IMR-90 (cell line): Measurements from ENCODE around the gene CAPN10. TPM values are rescaled to one million over a fixed set of nuclear protein-coding genes. Genes with fewer than 3 reads are reported as not detected.

Experiments used
- ATAC-seq: fragments of 200-7000 bp; cut with Tn5 transposase; 2 replicates; pipeline ENCODE4 v1.9.1; 2020; ENCODE audit warnings: low read depth, mild to moderate bottlenecking, moderate library complexity
- BruUV-seq: library from RNA; stranded (reverse); fragments of 400-500 nt; replicated peaks from 2 replicates; lab custom pipeline; 2021; lab: Mats Ljungman, UMichigan
- CTCF ChIA-PET: fragments of 300-600 bp; formaldehyde crosslinking; extraction: SDS; loops from one replicate; lab custom pipeline; 2021; ENCODE audit warnings: antibody characterized with exemption; lab: Yijun Ruan, JAX
- POLR2A ChIA-PET: fragments of 300-600 bp; sonication (Branson Sonifier 250); formaldehyde crosslinking; loops from one replicate; lab custom pipeline; 2022; ENCODE audit warnings: antibody characterized with exemption; ENCODE audit not compliant: unreplicated experiment; lab: Charles Lee
- DNase-seq: peaks from one replicate; pipeline ENCODE4 v3.0.0; 2013
- H2AFZ ChIP-seq: replicated peaks from 2 replicates; pipeline ENCODE3; 2013; ENCODE audit warnings: low read length, mild to moderate bottlenecking; ENCODE audit not compliant: poor library complexity
- H2AK5ac ChIP-seq: 2 replicates; pipeline ENCODE4 v1.6.1; 2013; ENCODE audit warnings: low read depth, low read length, inconsistent platforms
- H2AK9ac ChIP-seq: replicated peaks from 2 replicates; pipeline ENCODE3; 2013; ENCODE audit warnings: mild to moderate bottlenecking, low read depth, low read length, moderate library complexity; ENCODE audit not compliant: poor library complexity
- H2BK120ac ChIP-seq: 2 replicates; pipeline ENCODE4 v1.6.1; 2013; ENCODE audit warnings: low read depth, low read length, inconsistent platforms
- H2BK15ac ChIP-seq: 3 replicates; pipeline ENCODE4 v1.6.1; 2013; ENCODE audit warnings: low read depth, low read length, inconsistent platforms
- H2BK20ac ChIP-seq: 2 replicates; pipeline ENCODE4 v1.6.1; 2013; ENCODE audit warnings: low read depth, mild to moderate bottlenecking, inconsistent platforms, low read length, moderate library complexity
- H2BK5ac ChIP-seq: 2 replicates; pipeline ENCODE4 v1.6.1; 2013; ENCODE audit warnings: mild to moderate bottlenecking, low read depth, low read length, inconsistent platforms; ENCODE audit not compliant: poor library complexity, severe bottlenecking
- H3K14ac ChIP-seq: replicated peaks from 2 replicates; pipeline ENCODE4 v1.6.1; 2013; ENCODE audit warnings: low read depth, low read length, inconsistent platforms
- H3K18ac ChIP-seq: 2 replicates; pipeline ENCODE4 v1.6.1; 2013; ENCODE audit warnings: low read depth, low read length, control low read depth
- H3K23ac ChIP-seq: 2 replicates; pipeline ENCODE4 v1.6.1; 2013; ENCODE audit warnings: low read depth, low read length, inconsistent platforms
- H3K27ac ChIP-seq: 2 replicates; pipeline ENCODE4 v1.5.1; 2013; ENCODE audit warnings: mild to moderate bottlenecking, control low read depth, low read length; ENCODE audit not compliant: insufficient read depth
- H3K27me3 ChIP-seq: 2 replicates; pipeline ENCODE4 v1.6.1; 2013; ENCODE audit warnings: low read length; ENCODE audit not compliant: control insufficient read depth, insufficient read depth
- H3K36me3 ChIP-seq: 2 replicates; pipeline ENCODE4 v1.6.1; 2013; ENCODE audit warnings: low read length, mixed read lengths; ENCODE audit not compliant: control insufficient read depth, insufficient read depth
- H3K4ac ChIP-seq: 2 replicates; pipeline ENCODE4 v1.6.1; 2013; ENCODE audit warnings: low read depth, low read length, inconsistent platforms
- H3K4me1 ChIP-seq: 2 replicates; pipeline ENCODE4 v1.6.1; 2013; ENCODE audit warnings: low read length, mixed read lengths; ENCODE audit not compliant: control insufficient read depth, insufficient read depth
- H3K4me2 ChIP-seq: 2 replicates; pipeline ENCODE4 v1.6.1; 2013; ENCODE audit warnings: low read depth, mild to moderate bottlenecking, control low read depth, low read length, moderate library complexity
- H3K4me3 ChIP-seq: 2 replicates; pipeline ENCODE4 v1.5.1; 2013; ENCODE audit warnings: low read depth, mild to moderate bottlenecking, control low read depth, low read length, moderate library complexity; ENCODE audit not compliant: insufficient read depth
- H3K56ac ChIP-seq: 2 replicates; pipeline ENCODE4 v1.6.1; 2013; ENCODE audit warnings: low read length, inconsistent platforms; ENCODE audit not compliant: insufficient read depth; ENCODE audit errors: extremely low read depth
- H3K79me1 ChIP-seq, 2 experiments: 2 replicates each; pipeline ENCODE4 v1.6.1; 2013; ENCODE audit warnings: low read length in 2 of 2, inconsistent platforms in 1 of 2, low read depth in 1 of 2
- H3K9ac ChIP-seq: 2 replicates; pipeline ENCODE4 v1.6.1; 2013; ENCODE audit warnings: low read depth, low read length, control low read depth
- H3K9me1 ChIP-seq: 2 replicates; pipeline ENCODE4 v1.6.1; 2013; ENCODE audit warnings: low read length, inconsistent platforms; ENCODE audit not compliant: insufficient read depth
- H3K9me3 ChIP-seq: 2 replicates; pipeline ENCODE4 v1.6.1; 2013; ENCODE audit warnings: low read length; ENCODE audit not compliant: control insufficient read depth, insufficient read depth
- H4K20me1 ChIP-seq: 2 replicates; pipeline ENCODE4 v1.6.1; 2013; ENCODE audit warnings: low read length, inconsistent platforms; ENCODE audit not compliant: insufficient read depth
- H4K5ac ChIP-seq: 2 replicates; pipeline ENCODE4 v1.6.1; 2013; ENCODE audit warnings: mild to moderate bottlenecking, low read depth, low read length, control low read depth
- H4K8ac ChIP-seq, 2 experiments: 2 replicates each; pipeline ENCODE4 v1.6.1; 2013; ENCODE audit warnings: low read depth in 2 of 2, low read length in 2 of 2, control low read depth in 1 of 2, inconsistent platforms in 1 of 2
- H4K91ac ChIP-seq: 2 replicates; pipeline ENCODE4 v1.6.1; 2013; ENCODE audit warnings: low read depth, low read length, inconsistent platforms; ENCODE audit not compliant: insufficient read depth
- BHLHE40 ChIP-seq: fragments of 150-350 bp; IDR thresholded peaks from 2 replicates; pipeline ENCODE4 v1.6.1; 2016; ENCODE audit warnings: mild to moderate bottlenecking, low read depth, low read length
- CEBPB ChIP-seq: IDR thresholded peaks from 2 replicates; pipeline ENCODE4 v1.6.1; 2012; ENCODE audit warnings: low read depth, low read length, improper control_type of control experiment
- CHD1 ChIP-seq: IDR thresholded peaks from 2 replicates; pipeline ENCODE4 v1.6.1; 2012; ENCODE audit warnings: low read depth, low read length, improper control_type of control experiment
- FOS ChIP-seq: fragments of 150-350 bp; IDR thresholded peaks from 2 replicates; pipeline ENCODE4 v1.6.1; 2016; ENCODE audit warnings: low read depth, low read length
- MAFK ChIP-seq: IDR thresholded peaks from 2 replicates; pipeline ENCODE4 v1.6.1; 2012; ENCODE audit warnings: low read depth, low read length, improper control_type of control experiment
- MAZ ChIP-seq: IDR thresholded peaks from 2 replicates; pipeline ENCODE4 v1.6.1; 2012; ENCODE audit warnings: low read depth, mild to moderate bottlenecking, low read length, improper control_type of control experiment, moderate library complexity, borderline replicate concordance
- MXI1 ChIP-seq: IDR thresholded peaks from 2 replicates; pipeline ENCODE4 v1.6.1; 2012; ENCODE audit warnings: low read depth, mild to moderate bottlenecking, low read length, moderate library complexity, borderline replicate concordance
- POLR2A ChIP-seq: IDR thresholded peaks from 2 replicates; pipeline ENCODE4 v1.6.1; 2012; ENCODE audit warnings: mild to moderate bottlenecking, low read depth, low read length
- RAD21 ChIP-seq: IDR thresholded peaks from 2 replicates; pipeline ENCODE4 v1.6.1; 2012; ENCODE audit warnings: low read length, improper control_type of control experiment
- RCOR1 ChIP-seq: IDR thresholded peaks from 2 replicates; pipeline ENCODE4 v1.6.1; 2012; ENCODE audit warnings: mild to moderate bottlenecking, low read length, improper control_type of control experiment; ENCODE audit not compliant: insufficient replicate concordance
- RFX5 ChIP-seq: IDR thresholded peaks from 2 replicates; pipeline ENCODE4 v1.8.0; 2012; ENCODE audit warnings: low read depth, mild to moderate bottlenecking, low read length, moderate library complexity
- SMC3 ChIP-seq: fragments of 150-350 bp; IDR thresholded peaks from 2 replicates; pipeline ENCODE4 v1.6.1; 2016; ENCODE audit warnings: low read depth, mild to moderate bottlenecking, antibody characterized with exemption, low read length, moderate library complexity
- USF2 ChIP-seq: fragments of 150-350 bp; IDR thresholded peaks from 2 replicates; pipeline ENCODE4 v1.6.1; 2017; ENCODE audit warnings: mild to moderate bottlenecking, antibody characterized with exemption, low read length, low read depth
- WGBS, 2 experiments: methylation state at CpG; one replicate each; pipeline versions ENCODE4 v1.1.5 to v1.1.7; 2013; ENCODE audit warnings: missing lambda C conversion rate in 2 of 2; ENCODE audit not compliant: insufficient read length in 1 of 2; ENCODE audit errors: extremely low coverage in 2 of 2; 5-methylcytosine and 5-hydroxymethylcytosine counted together
- dilution Hi-C: fragments of 300-500 bp; cut with HindIII; formaldehyde crosslinking; loops from one replicate; pipeline ENCODE4 v1.14.3; 2018; ENCODE audit warnings: low sequenced_read_pairs; ENCODE audit not compliant: unreplicated experiment
- in situ Hi-C: fragments of 300-500 bp; cut with MboI; formaldehyde crosslinking; loops from 3 replicates; pipeline ENCODE4 v1.14.3; 2019; ENCODE audit warnings: low sequenced_read_pairs, inconsistent platforms, mixed read lengths
- intact Hi-C: fragments of 100-400 bp; cut with micrococcal nuclease; formaldehyde crosslinking; loops from 2 replicates; pipeline ENCODE4 v1.10.0; 2022
- polyA plus RNA-seq, 3 experiments: library from polyadenylated mRNA; depleted of rRNA; stranded (reverse); fragments of >200 nt; gene quantifications; 2 replicates each; pipeline ENCODE4 v1.2.3, GENCODE V29; 2012; ENCODE audit warnings: low replicate concordance in 1 of 3
- total RNA-seq: library from RNA; depleted of rRNA; stranded (reverse); fragments of >200 nt; gene quantifications from 2 replicates; pipeline ENCODE4 v1.2.3, GENCODE V29; 2012
- TF ChIP-seq, protein P1 (sequence below): conservative IDR thresholded peaks from 2 replicates; pipeline ENCODE4 v1.5.1; 2012; ENCODE audit warnings: mild to moderate bottlenecking, low read depth, low read length, improper control_type of control experiment
- TF ChIP-seq, protein P2 (sequence below): fragments of 150-350 bp; IDR thresholded peaks from 2 replicates; pipeline ENCODE4 v1.6.1; 2016; ENCODE audit warnings: low read depth, mild to moderate bottlenecking, low read length, moderate library complexity, borderline replicate concordance

Gene CAPN10
- total and polyA plus RNA-seq, 2 of the 4 experiments (the other 2 are of a cell fraction), result 6.3 to 20.9 TPM

DNA sequence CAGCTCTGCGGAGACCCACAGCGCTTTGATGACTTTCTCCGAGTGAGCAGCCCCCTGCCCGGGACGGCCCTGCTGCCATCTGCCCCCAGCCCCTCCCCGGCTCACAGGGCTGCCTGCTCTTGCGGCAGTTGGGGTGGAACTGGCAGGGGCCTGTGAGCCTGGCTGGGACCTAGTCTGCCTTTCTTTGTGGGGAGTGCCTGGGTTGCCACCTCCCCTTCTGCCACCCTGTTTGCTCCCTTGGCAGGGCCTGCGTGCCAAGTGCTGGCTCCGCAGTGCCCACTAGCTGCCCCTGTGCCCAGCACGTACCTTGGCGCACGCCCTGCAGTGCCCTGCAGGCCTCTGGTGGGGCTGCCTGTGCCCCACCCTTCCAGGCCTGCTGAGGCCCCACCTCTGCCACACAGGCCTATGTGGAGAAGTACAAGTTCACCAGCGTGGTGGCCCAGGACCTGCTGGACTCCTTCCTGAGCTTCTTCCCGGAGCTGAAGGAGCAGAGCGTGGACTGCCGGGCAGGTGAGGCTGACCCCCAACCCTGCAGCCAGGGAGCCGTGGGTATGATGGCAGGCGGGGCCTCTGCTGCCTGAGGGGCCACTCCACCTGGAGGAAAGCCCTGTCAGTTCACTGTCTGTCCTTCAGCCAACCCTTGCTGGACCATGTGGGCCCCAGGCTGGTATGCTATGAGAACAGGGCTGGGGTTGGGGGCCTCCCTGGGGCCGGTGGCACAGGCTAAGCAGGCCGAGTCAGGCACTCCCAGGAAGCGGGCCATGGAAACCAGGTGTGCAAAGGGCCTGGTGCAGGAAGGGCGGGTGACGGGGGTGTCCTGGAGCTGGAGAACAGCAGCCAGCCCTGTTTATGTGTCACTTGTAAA, 11.2 kb upstream of the CAPN10 start:
- H3K79me1 ChIP-seq, result peaks cover 8 to 39% of the 10 kb centered on the region in 2 experiments; a peak in 3 of 4 replicates
- ATAC-seq (no peak), DNase-seq (no peak)
- H4K20me1 ChIP-seq, result peaks cover 31% of the 10 kb centered on the region
- WGBS, 2 experiments, result 100% methylated on average over 2 of the region's 23 CpGs; no CpG with 5 or more reads in 1 of the 2 experiments
- H2BK5ac ChIP-seq, result no peak overlapping the region
- H4K91ac ChIP-seq, result no peak overlapping the region
- H3K9me3 ChIP-seq, result no peaks in the 10 kb centered on the region
- ChIA-PET POLR2A (no interaction called here), CTCF (no interaction called here)
- no peak overlapping the region for H3K23ac ChIP-seq
- H3K9me1 ChIP-seq, result peaks cover 8% of the 10 kb centered on the region
- H3K18ac ChIP-seq, result no peak overlapping the region
- no peak overlapping the region for H2AK5ac ChIP-seq
- no peak overlapping the region for H3K27ac ChIP-seq
- H2BK15ac ChIP-seq, result no peak overlapping the region
- intact Hi-C loops (no loop called here), dilution Hi-C loops (no loop called here), in situ Hi-C loops (no loop called here)
- peaks cover 31% of the 10 kb centered on the region for H3K36me3 ChIP-seq
- no peak overlapping the region for H3K9ac ChIP-seq
- H3K4me2 ChIP-seq, result no peak overlapping the region
- no peak overlapping the region for H3K14ac ChIP-seq
- H4K5ac ChIP-seq, result no peak overlapping the region
- no peak overlapping the region for H3K56ac ChIP-seq
- H2BK120ac ChIP-seq, result no peak overlapping the region
- H2BK20ac ChIP-seq, result no peak overlapping the region
- H3K4me3 ChIP-seq, result no peak overlapping the region
- H3K4me1 ChIP-seq, result peaks cover 8% of the 10 kb centered on the region; the same call in 1 of the 2 replicates
- H4K8ac ChIP-seq, result no peak overlapping the region
- H2AK9ac ChIP-seq, result no peak overlapping the region
- no peaks in the 10 kb centered on the region for H3K27me3 ChIP-seq
- H2AFZ ChIP-seq, result no peak overlapping the region
- H3K4ac ChIP-seq, result no peak overlapping the region
- no TSS peak for BruUV-seq
- no peak for TF ChIP-seq CEBPB
- TF ChIP-seq SMC3, result no peak
- TF ChIP-seq FOS, result no peak
- no peak for TF ChIP-seq RAD21
- TF ChIP-seq POLR2A, result no peak
- no peak for TF ChIP-seq RFX5
- TF ChIP-seq, protein P1, sequence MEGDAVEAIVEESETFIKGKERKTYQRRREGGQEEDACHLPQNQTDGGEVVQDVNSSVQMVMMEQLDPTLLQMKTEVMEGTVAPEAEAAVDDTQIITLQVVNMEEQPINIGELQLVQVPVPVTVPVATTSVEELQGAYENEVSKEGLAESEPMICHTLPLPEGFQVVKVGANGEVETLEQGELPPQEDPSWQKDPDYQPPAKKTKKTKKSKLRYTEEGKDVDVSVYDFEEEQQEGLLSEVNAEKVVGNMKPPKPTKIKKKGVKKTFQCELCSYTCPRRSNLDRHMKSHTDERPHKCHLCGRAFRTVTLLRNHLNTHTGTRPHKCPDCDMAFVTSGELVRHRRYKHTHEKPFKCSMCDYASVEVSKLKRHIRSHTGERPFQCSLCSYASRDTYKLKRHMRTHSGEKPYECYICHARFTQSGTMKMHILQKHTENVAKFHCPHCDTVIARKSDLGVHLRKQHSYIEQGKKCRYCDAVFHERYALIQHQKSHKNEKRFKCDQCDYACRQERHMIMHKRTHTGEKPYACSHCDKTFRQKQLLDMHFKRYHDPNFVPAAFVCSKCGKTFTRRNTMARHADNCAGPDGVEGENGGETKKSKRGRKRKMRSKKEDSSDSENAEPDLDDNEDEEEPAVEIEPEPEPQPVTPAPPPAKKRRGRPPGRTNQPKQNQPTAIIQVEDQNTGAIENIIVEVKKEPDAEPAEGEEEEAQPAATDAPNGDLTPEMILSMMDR, result no peak
- no peak for TF ChIP-seq BHLHE40
- TF ChIP-seq, protein P2, sequence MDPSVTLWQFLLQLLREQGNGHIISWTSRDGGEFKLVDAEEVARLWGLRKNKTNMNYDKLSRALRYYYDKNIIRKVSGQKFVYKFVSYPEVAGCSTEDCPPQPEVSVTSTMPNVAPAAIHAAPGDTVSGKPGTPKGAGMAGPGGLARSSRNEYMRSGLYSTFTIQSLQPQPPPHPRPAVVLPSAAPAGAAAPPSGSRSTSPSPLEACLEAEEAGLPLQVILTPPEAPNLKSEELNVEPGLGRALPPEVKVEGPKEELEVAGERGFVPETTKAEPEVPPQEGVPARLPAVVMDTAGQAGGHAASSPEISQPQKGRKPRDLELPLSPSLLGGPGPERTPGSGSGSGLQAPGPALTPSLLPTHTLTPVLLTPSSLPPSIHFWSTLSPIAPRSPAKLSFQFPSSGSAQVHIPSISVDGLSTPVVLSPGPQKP, result no peak
- no peak for TF ChIP-seq MAFK
- TF ChIP-seq USF2, result no peak
- no peak for TF ChIP-seq CHD1
- no peak for TF ChIP-seq MAZ
- no peak for TF ChIP-seq RCOR1
- TF ChIP-seq MXI1, result no peak
